RWPE1 (cell line): Measurements from ENCODE around the gene CUX1.

Source experiments
- CTCF ChIA-PET: fragments of 350-600 bp; sonication (Branson Sonifier 250); formaldehyde crosslinking; extraction: SDS; loops from one replicate; lab custom pipeline; 2021; lab: Yijun Ruan, JAX
- POLR2A ChIA-PET: fragments of 400-600 bp; formaldehyde crosslinking; extraction: SDS; loops from one replicate; lab custom pipeline; 2020; ENCODE audit warnings: antibody characterized with exemption; ENCODE audit not compliant: low non-redundant PET; lab: Yijun Ruan, JAX
- DNase-seq: peaks from one replicate; pipeline ENCODE4 v3.0.0; 2012; ENCODE audit warnings: low spot score
- H3K27ac ChIP-seq: fragments of 450-650 bp; 2 replicates; pipeline ENCODE4 v1.5.1; 2017
- TF ChIP-seq, protein P1 (sequence below): fragments of 450-650 bp; conservative IDR thresholded peaks from 2 replicates; pipeline ENCODE4 v1.5.1; 2017; ENCODE audit warnings: low read depth, mild to moderate bottlenecking

CUX1 gene

DNA sequence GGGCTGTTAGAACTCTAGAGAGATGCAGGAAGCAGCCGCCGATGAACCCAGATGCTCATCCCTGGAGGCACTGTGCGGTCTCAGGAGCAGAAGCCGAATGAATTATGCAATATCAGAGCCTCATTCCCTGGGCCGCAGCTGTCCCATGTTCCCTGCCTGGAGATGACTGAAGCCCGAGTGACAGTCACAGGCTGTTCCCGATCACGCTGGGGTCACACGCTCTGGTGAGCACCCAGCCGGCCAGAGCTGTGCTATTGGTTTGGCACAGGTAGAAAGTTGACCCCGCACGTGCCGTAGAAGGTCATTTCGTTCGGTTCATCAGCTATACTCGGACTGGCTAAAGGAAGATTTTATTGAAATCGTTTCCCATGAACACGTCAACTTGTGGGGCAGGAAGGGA lies 328.7 kb downstream of the CUX1 start:
- ChIA-PET POLR2A (no interaction called here), CTCF (no interaction called here)
- TF ChIP-seq, protein P1, sequence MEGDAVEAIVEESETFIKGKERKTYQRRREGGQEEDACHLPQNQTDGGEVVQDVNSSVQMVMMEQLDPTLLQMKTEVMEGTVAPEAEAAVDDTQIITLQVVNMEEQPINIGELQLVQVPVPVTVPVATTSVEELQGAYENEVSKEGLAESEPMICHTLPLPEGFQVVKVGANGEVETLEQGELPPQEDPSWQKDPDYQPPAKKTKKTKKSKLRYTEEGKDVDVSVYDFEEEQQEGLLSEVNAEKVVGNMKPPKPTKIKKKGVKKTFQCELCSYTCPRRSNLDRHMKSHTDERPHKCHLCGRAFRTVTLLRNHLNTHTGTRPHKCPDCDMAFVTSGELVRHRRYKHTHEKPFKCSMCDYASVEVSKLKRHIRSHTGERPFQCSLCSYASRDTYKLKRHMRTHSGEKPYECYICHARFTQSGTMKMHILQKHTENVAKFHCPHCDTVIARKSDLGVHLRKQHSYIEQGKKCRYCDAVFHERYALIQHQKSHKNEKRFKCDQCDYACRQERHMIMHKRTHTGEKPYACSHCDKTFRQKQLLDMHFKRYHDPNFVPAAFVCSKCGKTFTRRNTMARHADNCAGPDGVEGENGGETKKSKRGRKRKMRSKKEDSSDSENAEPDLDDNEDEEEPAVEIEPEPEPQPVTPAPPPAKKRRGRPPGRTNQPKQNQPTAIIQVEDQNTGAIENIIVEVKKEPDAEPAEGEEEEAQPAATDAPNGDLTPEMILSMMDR: no peak
- H3K27ac ChIP-seq: 0 out of 2 replicates have a peak overlapping the region, but pooled peaks have one; percentile 2
- no peak for DNase-seq

DNA sequence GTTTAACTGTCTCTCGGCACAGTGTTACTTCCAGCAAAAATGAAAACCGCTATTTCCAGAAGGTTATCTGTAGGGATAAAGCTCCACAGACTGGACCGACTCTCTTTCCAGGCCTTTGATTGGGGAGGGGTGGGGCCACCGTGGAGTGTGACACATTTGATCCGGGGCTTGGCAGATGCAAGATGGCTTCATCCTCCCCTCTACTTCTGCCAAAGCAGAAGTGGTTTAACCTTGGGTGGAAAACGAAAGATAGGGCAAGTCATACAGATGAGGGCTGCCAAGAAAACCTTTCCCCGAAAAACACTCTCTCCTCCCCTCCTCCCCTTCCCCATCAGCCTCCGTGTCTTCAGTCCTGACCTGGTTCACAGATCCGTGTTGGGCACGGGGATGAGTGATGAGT lies 329.6 kb downstream of the CUX1 start:
- H3K27ac ChIP-seq: peak overlapping the region; percentile 22
- TF ChIP-seq, protein P1: no peak
- ChIA-PET POLR2A (no interaction called here), CTCF (interaction anchor here (0.6 kb wide), 1 partner anchor 147 kb away, joined by 3 read pairs; no protein-coding TSS in a partner anchor)
- DNase-seq: no peak

DNA sequence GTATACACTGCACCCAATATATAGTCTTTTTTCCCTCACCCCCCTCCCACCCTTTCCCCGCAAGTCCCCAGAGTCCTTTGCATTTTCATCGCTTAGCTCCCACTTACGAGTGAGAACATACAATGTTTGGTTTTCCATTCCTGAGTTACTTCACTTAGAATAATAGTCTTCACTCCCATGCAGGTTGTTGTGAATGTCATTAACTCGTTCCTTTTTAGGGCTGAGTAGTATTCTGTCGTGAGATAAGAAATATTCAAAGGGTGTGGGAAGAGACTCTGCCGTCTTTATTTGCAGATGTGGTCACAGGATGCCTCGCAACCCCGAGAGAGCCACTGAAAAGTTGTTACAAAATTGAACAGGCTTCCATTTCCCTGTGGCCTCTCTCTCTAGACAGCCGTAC lies 331.4 kb downstream of the CUX1 start:
- DNase-seq: no peak
- POLR2A ChIA-PET: no interaction called here
- H3K27ac ChIP-seq: peak overlapping the region; percentile 98; the same call in 1 of the 2 replicates
- TF ChIP-seq, protein P1: no peak
- CTCF ChIA-PET: no interaction called here

DNA sequence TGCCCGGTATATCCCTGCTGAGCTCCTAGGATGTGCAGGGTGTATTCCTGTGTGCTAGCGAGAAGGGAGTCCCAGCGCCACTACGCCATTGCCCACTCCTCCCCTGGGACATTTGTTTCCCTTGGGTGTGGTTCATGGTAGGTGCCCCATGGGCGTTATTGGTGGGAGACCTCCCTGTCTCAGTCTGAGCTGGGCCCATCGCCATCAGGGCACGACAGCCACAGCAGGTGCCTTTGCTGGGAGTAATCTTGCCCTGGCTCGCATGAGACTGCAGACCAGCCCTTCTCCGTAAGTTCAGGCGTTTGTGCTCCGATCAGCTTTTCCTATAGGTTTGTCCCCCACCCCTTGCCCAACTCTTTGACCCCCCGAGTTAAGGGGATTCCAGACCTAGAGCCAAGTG lies 332.0 kb downstream of the CUX1 start:
- H3K27ac ChIP-seq: peak overlapping the region; percentile 98
- DNase-seq: no peak
- TF ChIP-seq, protein P1: no peak
- POLR2A ChIA-PET: no interaction called here
- CTCF ChIA-PET: no interaction called here

DNA sequence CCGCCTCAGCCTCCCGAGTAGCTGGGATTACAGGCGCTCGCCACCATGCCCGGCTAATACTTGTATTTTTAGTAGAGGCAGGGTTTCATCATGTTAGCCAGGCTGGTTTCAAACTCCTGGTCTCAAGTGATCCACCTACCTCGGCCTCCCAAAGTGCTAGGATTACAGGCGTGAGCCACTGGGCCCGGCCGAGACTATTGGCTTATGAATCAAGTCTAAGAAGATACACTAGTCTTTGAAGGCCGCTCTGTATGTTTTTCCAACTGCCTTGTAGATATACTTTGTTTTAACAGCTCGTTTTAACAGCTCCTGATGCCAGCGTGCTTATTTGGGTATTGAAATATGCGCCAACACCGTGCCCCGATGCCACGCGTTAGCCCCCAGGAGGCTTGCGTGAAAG lies 332.8 kb downstream of the CUX1 start:
- DNase-seq: no peak
- TF ChIP-seq, protein P1: no peak
- ChIA-PET POLR2A (no interaction called here), CTCF (interaction anchor here (0.6 kb wide), 1 partner anchor 731 kb away, joined by 3 read pairs; no protein-coding TSS in a partner anchor)
- peak overlapping the region; percentile 98 for H3K27ac ChIP-seq

DNA sequence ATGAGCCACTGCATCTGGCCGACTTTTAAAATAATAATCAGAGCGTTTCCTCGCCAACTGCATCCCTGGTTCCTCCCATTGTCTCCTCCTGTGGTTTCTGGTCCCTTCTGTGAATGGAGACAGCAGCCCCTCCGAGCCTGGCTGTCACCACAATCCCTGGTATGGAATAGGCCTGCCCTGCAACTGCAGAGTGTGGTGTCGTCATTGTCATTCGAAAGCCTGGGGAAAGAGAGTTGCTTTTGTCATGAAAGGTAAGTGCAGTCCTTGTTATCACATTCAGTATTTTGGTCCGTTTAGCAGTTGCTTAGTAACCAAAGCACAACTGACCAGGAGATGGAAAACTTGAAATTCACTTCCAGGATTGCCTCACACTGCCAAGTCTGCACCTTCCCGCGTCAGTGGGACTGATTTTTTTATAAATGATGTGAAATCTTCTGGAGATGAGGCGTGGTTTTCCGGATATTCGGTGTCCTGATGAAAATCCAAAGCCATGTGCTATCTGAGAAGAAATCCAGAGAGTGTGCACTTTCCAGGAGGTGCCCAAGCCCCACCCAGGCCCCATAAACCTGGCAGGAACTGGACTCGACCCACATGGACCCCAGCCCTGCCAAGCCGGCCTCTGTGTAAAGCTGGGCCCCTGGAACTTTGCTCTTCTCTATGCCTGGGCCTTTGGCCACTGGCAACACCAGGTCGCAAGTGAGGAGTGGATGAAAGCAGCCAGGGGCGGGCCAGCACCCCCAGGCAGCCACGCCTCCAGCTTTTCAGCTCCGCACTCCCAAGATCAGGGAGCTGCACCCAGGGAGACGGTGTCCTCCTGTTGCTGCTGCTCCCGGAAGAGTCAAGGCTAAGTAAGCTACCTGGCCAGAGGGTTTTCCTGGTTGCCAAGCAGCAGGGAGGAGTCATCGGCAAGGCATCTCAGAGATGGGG lies 335.5 kb downstream of the CUX1 start:
- TF ChIP-seq, protein P1: no peak
- peak; percentile 98 for DNase-seq
- peak overlapping the region; percentile 98 for H3K27ac ChIP-seq
- CTCF ChIA-PET: interaction anchor here (0.5 to 1.1 kb wide), 3 partner anchors 235 to 339 kb away, joined by 3 to 4 read pairs (median 3); no protein-coding TSS in a partner anchor
- POLR2A ChIA-PET: interaction anchor here (0.8 kb wide), 1 partner anchor 11 kb away, joined by 3 read pairs; no protein-coding TSS in a partner anchor
